ENCODE measurements around the gene CST6. TPM values are rescaled to one million over a fixed set of nuclear protein-coding genes. Genes with fewer than 3 reads are reported as not detected.
A peak's percentile ranks its signal among the peaks of the same experiment; 100 is the strongest.

Gene CST6
- total RNA-seq, 1 donor = 2.9 TPM

GRCh38 chr11:66044757-66045156, 32.9 kb downstream of the CST6 start:
- Histone ChIP-seq H3K9me3 (ENCODE audit: low read depth, low read length) (no peaks in the 10 kb centered on the region), H2AFZ (ENCODE audit: low read length) (no peak overlapping the region), H3K4me2 (ENCODE audit: insufficient read depth, low read length) (no peak overlapping the region), H3K4me3 (ENCODE audit: insufficient read depth, low read length) (no peak overlapping the region), H3K36me3 (ENCODE audit: insufficient read depth, low read length) (no peaks in the 10 kb centered on the region), H4K20me1 (ENCODE audit: insufficient read depth, low read length) (no peaks in the 10 kb centered on the region), H3K27me3 (ENCODE audit: insufficient read depth, low read length) (peaks cover 16% of the 10 kb centered on the region), H3K4me1 (ENCODE audit: insufficient read depth, low read length) (peaks cover 5% of the 10 kb centered on the region), H3K27ac (ENCODE audit: low read depth, low read length) (no peak overlapping the region), H3K79me2 (ENCODE audit: insufficient read depth, low read length) (no peaks in the 10 kb centered on the region)
- TF ChIP-seq CTCF (IDR thresholded peaks at IDR 0.05; ENCODE audit: extremely low read depth, low read depth, low read length) = no peak
- DNase-seq (ENCODE audit: insufficient read length, low spot score, missing footprints) = peak; percentile 79

GRCh38 chr11:66045177-66045639, 33.4 kb downstream of the CST6 start:
- peak; percentile 98 for DNase-seq (ENCODE audit: insufficient read length, low spot score, missing footprints)
- peak overlapping the region; percentile 8 for H2AFZ ChIP-seq (ENCODE audit: low read length)
- no peaks in the 10 kb centered on the region for H4K20me1 ChIP-seq (ENCODE audit: insufficient read depth, low read length)
- TF ChIP-seq CTCF (IDR thresholded peaks at IDR 0.05; ENCODE audit: extremely low read depth, low read depth, low read length) = peak; percentile 92
- H3K79me2 ChIP-seq (ENCODE audit: insufficient read depth, low read length) = no peaks in the 10 kb centered on the region
- peaks cover 5% of the 10 kb centered on the region for H3K4me1 ChIP-seq (ENCODE audit: insufficient read depth, low read length)
- H3K9me3 ChIP-seq (ENCODE audit: low read depth, low read length) = no peaks in the 10 kb centered on the region
- peaks cover 16% of the 10 kb centered on the region for H3K27me3 ChIP-seq (ENCODE audit: insufficient read depth, low read length)
- H3K4me3 ChIP-seq (ENCODE audit: insufficient read depth, low read length) = no peak overlapping the region
- H3K4me2 ChIP-seq (ENCODE audit: insufficient read depth, low read length) = no peak overlapping the region
- no peaks in the 10 kb centered on the region for H3K36me3 ChIP-seq (ENCODE audit: insufficient read depth, low read length)
- no peak overlapping the region for H3K27ac ChIP-seq (ENCODE audit: low read depth, low read length)

GRCh38 chr11:66046901-66047300, 35.1 kb downstream of the CST6 start:
- Histone ChIP-seq H3K4me3 (ENCODE audit: insufficient read depth, low read length) (no peak overlapping the region), H3K4me1 (ENCODE audit: insufficient read depth, low read length) (peaks cover 5% of the 10 kb centered on the region), H2AFZ (ENCODE audit: low read length) (no peak overlapping the region), H3K27me3 (ENCODE audit: insufficient read depth, low read length) (peaks cover 16% of the 10 kb centered on the region), H3K79me2 (ENCODE audit: insufficient read depth, low read length) (no peaks in the 10 kb centered on the region), H3K4me2 (ENCODE audit: insufficient read depth, low read length) (no peak overlapping the region), H3K36me3 (ENCODE audit: insufficient read depth, low read length) (no peaks in the 10 kb centered on the region), H3K27ac (ENCODE audit: low read depth, low read length) (no peak overlapping the region), H4K20me1 (ENCODE audit: insufficient read depth, low read length) (no peaks in the 10 kb centered on the region), H3K9me3 (ENCODE audit: low read depth, low read length) (no peaks in the 10 kb centered on the region)
- TF ChIP-seq CTCF (IDR thresholded peaks at IDR 0.05; ENCODE audit: extremely low read depth, low read depth, low read length) = no peak
- DNase-seq (ENCODE audit: insufficient read length, low spot score, missing footprints) = no peak

- Histone ChIP-seq H3K4me3 (ENCODE audit: insufficient read depth, low read length) (no peak overlapping the region), H3K4me2 (ENCODE audit: insufficient read depth, low read length) (no peak overlapping the region), H3K27me3 (ENCODE audit: insufficient read depth, low read length) (peaks cover 16% of the 10 kb centered on the region), H3K36me3 (ENCODE audit: insufficient read depth, low read length) (no peaks in the 10 kb centered on the region), H3K9me3 (ENCODE audit: low read depth, low read length) (no peaks in the 10 kb centered on the region), H3K4me1 (ENCODE audit: insufficient read depth, low read length) (peaks cover 5% of the 10 kb centered on the region), H2AFZ (ENCODE audit: low read length) (no peak overlapping the region), H3K27ac (ENCODE audit: low read depth, low read length) (no peak overlapping the region), H3K79me2 (ENCODE audit: insufficient read depth, low read length) (peaks cover 7% of the 10 kb centered on the region), H4K20me1 (ENCODE audit: insufficient read depth, low read length) (no peaks in the 10 kb centered on the region)
- TF ChIP-seq CTCF (IDR thresholded peaks at IDR 0.05; ENCODE audit: extremely low read depth, low read depth, low read length) = no peak
- DNase-seq (ENCODE audit: insufficient read length, low spot score, missing footprints) = peak; percentile 71
These were observed 35.9 kb downstream of the CST6 start for GRCh38 chr11:66047541-66048365.
